Pulmonary artery endothelial cell (primary cell): ENCODE results near the gene TULP1. TPM values are rescaled to one million over a fixed set of nuclear protein-coding genes. Genes with fewer than 3 reads are reported as not detected.
"Not testable (repeated sequence)": the region's sequence is repeated elsewhere in the genome, so short reads cannot be mapped to it uniquely, and the experiment has no call there.

ENCODE experiments used
- DNase-seq: peaks from one replicate; pipeline ENCODE4 v3.0.0-alpha.2; 2011; ENCODE audit warnings: low read depth, low spot score
- total RNA-seq: library from RNA; depleted of rRNA; stranded (reverse); fragments of >200 nt; gene quantifications from 2 replicates; pipeline ENCODE4 v1.2.3, GENCODE V29; 2014

The TULP1 gene
- total RNA-seq, 1 donor from 2014 or later, result not detected

DNA sequence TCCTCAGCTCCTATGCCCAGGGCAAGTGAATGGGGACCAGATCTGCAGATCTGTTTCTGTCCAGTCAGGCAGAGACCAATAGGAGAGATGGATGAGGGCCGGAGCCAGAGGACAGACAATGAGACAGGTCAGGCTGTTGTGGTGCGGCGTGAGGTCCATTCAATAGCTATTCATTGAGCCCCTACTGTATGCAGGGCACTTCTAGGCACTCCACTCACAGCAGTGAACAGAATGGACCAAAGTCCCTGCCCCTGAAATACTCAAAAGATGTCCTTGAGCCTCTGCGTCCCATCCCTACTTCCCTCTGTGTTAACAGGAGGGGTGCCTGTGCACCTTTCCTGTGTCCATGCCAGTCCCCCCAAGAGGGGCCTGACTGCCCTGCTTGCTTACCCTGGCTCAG, 8.5 kb upstream of the TULP1 start:
- DNase-seq, result no peak

GRCh38 chr6:35519313-35520015, 6.8 kb upstream of the TULP1 start:
- no peak for DNase-seq

- no peak for DNase-seq
Observed at GRCh38 chr6:35518566-35519312, 6.0 kb upstream of the TULP1 start.

DNA sequence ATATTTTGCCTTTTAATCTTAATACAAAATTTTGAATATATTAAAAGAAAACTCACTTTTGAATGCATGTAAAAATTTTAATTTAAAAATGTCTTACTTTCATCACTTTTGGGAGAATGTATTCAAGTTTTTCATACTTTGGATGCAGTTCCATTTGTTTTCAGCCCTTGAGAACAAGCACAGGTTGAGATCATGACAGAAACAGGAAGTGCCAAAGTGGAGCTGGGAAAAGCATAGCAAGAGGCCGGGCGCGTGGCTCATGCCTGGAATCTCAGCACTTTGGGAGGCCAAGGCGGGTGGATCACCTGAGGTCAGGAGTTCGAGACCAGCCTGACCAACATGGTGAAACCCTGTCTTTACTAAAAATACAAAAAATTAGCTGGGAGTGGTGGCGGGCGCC, 5.3 kb upstream of the TULP1 start:
- not testable (repeated sequence) for DNase-seq

DNA sequence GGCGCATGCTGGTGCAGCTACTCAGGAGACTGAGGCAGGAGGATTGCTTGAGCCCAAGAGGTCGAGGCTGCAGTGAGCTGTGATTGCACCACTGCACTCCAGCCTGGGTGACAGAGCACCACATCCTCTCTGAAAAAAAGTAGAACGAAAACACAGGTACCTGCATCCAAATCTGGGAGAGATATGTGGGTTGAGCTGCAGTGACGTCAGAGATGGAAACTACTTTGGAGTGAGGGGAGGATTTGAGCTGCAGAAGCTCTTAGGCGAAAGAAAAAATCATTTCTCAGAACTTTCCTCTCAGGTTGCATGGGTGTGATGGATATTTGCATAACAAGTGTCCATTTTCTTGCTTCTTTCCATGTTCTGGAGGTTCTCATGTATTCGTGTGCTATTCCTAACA, 4.0 kb upstream of the TULP1 start:
- DNase-seq, result no peak

GRCh38 chr6:35515939-35516338, 3.2 kb upstream of the TULP1 start:
- not testable (repeated sequence) for DNase-seq

DNA sequence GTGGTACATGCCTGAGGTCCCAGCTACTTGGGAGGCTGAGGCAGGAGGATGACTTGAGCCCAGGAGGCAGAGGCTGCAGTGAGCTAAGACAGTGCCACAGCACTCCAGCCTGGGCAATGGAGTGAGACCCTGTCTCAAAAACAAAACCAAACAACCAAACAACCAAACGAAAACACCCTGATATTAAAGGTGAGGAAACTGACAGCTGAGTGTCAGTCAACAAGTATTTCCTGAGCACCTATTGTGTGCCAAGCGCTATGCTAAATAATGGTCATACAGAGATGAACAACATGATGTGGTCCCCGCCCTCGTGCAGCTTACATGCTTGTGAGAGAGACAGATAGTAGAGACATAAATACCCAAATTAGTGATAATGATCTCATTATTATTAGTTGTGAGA, 1.9 kb upstream of the TULP1 start:
- DNase-seq, result no peak

- DNase-seq, result no peak
Observed at GRCh38 chr6:35512006-35512405, 690 bp downstream of the TULP1 start.

- DNase-seq, result no peak
Observed at GRCh38 chr6:35511562-35511941, 1.1 kb downstream of the TULP1 start.

- DNase-seq, result no peak
Observed at GRCh38 chr6:35510916-35511561, 1.7 kb downstream of the TULP1 start.

GRCh38 chr6:35508542-35508941, 4.2 kb downstream of the TULP1 start:
- DNase-seq, result no peak

DNA sequence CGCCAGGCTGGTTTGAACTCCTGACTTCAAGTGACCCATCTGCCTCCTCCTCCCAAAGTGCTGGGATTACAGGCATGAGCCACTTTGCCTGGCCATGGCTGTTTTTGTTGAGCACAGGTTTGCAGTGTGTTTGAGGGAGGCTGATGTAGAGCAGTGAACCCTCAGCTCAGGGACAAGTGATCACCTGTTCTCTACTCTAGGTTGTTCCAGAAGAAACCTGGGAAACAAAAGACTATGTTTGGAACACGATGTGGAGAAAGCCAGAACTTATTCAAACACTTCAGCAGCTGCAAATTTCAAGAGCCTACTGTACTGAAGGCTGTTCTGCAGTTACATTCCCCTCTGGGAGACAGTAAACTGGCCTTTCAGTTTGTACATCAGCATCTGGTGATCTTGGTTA, 4.7 kb downstream of the TULP1 start:
- no peak for DNase-seq

- DNase-seq, result no peak
Observed at GRCh38 chr6:35507221-35507620, 5.5 kb downstream of the TULP1 start.

- DNase-seq, result no peak
Observed at GRCh38 chr6:35506536-35506935, 6.2 kb downstream of the TULP1 start.

- no peak for DNase-seq
Observed at GRCh38 chr6:35505999-35506412, 6.7 kb downstream of the TULP1 start.

GRCh38 chr6:35503534-35503933, 9.2 kb downstream of the TULP1 start:
- no peak for DNase-seq

DNA sequence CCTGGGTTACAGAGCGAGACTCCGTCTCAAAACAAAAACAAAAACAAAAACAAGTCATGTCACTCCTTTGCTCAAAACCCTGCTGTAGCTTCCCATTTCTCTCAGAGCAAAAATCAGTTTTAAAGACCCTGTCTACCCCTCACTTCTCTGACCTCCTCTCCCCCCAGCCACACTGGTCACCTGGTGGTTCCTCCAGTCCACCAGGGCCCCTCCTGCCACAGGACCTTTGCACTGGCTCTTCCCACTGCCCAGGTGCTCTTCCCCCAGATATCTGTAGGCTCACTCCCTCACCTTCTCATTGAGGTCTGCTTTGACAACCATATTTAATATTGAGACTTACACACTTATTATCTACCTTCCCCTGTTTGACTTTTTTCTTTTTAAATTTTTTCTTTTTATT, 10.9 kb downstream of the TULP1 start:
- DNase-seq, result no peak

DNA sequence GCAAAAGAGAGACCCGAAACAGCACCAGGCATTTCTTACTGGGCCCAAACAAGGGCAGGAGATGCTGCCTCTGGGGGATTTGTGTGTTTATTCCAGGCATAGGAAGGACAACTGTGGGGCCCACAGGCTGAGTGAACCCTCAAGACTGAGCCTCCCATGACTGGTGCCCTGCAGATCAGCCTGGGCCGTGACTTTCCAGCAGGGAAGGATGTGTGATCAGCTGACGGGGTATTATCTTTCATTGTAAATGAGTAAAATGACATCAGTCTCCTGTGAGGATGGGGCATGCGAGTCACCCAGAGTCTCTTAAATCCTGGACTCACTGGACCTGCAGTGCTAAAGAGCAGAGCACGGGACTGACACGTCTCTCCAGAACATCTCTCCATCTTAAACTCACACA, 11.9 kb downstream of the TULP1 start:
- no peak for DNase-seq

- no peak for DNase-seq
Observed at GRCh38 chr6:35499372-35499771, 13.3 kb downstream of the TULP1 start.

DNA sequence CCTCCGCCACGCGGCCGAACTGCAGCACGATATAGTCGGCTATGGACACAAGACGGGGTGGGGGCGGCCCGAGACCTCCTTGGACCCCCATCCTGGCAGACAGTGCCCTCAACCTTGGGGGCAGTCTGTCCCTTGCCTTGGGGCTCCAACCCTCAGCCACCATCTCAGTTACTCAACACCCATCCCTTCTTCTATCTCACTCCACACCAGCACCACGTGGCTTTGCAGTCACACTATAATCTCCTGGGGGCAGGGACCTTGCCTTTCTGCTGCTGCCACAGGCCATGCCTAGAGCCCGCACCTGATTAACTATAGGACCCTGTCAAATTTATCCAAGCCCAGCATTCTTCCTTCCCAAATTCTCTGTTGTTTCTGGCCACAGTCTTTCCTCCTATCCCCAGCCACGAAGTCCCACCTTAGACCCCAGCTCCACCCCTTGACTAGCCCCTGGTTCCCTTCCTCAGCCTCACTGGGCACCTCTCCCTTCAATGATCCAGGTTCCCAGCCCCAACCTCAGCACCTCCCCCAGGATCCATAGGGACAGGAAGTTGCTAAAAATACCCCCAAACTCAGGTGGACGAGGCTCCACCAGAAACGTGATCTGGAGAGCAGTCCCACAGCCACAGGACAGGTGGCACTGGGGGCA, 14.2 kb downstream of the TULP1 start:
- DNase-seq, result no peak

DNA sequence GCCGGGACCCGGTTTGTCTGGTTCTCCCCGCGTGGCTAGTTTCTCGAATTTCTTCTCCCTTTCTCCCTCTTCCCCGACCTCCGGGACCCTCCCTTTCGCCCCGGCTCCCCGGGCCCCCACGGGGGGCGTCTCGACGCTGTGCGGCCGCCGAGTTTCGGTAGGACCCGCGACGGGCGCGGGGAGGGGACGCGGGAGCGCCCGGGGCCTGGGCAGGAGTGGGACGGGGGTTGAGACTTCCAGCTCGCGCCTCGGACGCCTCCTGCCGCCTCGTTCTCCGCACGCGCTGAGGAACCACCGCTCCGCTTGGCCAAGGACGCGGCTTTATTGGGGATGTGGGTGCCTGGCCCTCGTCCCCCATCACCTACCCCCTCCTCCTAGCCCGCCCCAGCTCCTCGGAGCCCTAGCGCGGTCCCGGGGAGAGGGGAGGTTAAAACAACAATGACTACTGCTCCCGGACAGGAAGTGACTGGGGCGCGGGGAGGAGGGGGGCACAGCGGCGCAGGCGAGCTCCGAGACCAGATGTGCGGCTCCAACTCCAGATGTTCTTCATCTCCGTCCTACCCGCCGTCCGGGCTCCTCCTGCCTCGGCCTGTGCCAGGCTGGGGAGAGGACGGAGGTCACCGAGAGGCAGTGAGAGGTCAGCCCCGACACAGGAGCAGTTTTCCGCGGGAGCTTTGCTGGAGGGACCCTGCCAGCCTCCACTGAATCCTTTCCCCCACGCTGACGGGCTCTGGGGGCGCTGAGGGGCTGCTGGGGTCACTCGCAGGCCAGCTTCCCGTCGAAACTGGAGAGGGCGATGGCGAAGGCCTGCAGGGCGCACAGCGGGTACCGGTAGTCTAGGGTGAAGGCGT, 14.9 kb downstream of the TULP1 start:
- DNase-seq, result no peak
